Activated CD4-positive, alpha-beta T cell treated with anti-CD3 and anti-CD28 coated beads, Interleukin-2, amount 10 ng/mL, durations not matched to agents 7 days and 5 days (primary cell): ENCODE measurements around the gene TBXT. TPM values are rescaled to one million over a fixed set of nuclear protein-coding genes. Genes with fewer than 3 reads are reported as not detected.
A peak's percentile ranks its signal among the peaks of the same experiment; 100 is the strongest.

ENCODE experiments used
- CTCF ChIA-PET: fragments of 350-600 bp; sonication (Branson Sonifier 250); formaldehyde crosslinking; loops from one replicate; lab custom pipeline; 2021; ENCODE audit warnings: antibody characterized with exemption; lab: Charles Lee
- POLR2A ChIA-PET: fragments of 350-600 bp; sonication (Branson Sonifier 250); formaldehyde crosslinking; loops from one replicate; lab custom pipeline; 2021; ENCODE audit warnings: antibody characterized with exemption; lab: Charles Lee
- DNase-seq: peaks from one replicate; pipeline ENCODE4 v3.0.0-alpha.2; 2020
- H3K27ac Mint-ChIP-seq: one replicate; pipeline ENCODE4 v1.8.0; 2021; ENCODE audit warnings: mild to moderate bottlenecking, moderate library complexity, mixed read lengths
- H3K27me3 Mint-ChIP-seq: one replicate; pipeline ENCODE4 v1.8.0; 2021; ENCODE audit warnings: mixed read lengths
- H3K36me3 Mint-ChIP-seq: one replicate; pipeline ENCODE4 v1.8.0; 2021; ENCODE audit warnings: low read depth, mixed read lengths
- H3K4me1 Mint-ChIP-seq: one replicate; pipeline ENCODE4 v1.8.0; 2021; ENCODE audit warnings: mixed read lengths
- H3K4me3 Mint-ChIP-seq: one replicate; pipeline ENCODE4 v1.8.0; 2021; ENCODE audit warnings: mild to moderate bottlenecking, moderate library complexity, mixed read lengths
- H3K9me3 Mint-ChIP-seq: one replicate; pipeline ENCODE4 v1.8.0; 2021; ENCODE audit warnings: mixed read lengths
- total RNA-seq, 2 experiments: library from RNA; stranded (reverse); gene quantifications; one replicate each; pipeline ENCODE4 v1.2.3, GENCODE V29; 2021

The TBXT gene, protein sequence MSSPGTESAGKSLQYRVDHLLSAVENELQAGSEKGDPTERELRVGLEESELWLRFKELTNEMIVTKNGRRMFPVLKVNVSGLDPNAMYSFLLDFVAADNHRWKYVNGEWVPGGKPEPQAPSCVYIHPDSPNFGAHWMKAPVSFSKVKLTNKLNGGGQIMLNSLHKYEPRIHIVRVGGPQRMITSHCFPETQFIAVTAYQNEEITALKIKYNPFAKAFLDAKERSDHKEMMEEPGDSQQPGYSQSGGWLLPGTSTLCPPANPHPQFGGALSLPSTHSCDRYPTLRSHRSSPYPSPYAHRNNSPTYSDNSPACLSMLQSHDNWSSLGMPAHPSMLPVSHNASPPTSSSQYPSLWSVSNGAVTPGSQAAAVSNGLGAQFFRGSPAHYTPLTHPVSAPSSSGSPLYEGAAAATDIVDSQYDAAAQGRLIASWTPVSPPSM
- total RNA-seq: not detected

DNA sequence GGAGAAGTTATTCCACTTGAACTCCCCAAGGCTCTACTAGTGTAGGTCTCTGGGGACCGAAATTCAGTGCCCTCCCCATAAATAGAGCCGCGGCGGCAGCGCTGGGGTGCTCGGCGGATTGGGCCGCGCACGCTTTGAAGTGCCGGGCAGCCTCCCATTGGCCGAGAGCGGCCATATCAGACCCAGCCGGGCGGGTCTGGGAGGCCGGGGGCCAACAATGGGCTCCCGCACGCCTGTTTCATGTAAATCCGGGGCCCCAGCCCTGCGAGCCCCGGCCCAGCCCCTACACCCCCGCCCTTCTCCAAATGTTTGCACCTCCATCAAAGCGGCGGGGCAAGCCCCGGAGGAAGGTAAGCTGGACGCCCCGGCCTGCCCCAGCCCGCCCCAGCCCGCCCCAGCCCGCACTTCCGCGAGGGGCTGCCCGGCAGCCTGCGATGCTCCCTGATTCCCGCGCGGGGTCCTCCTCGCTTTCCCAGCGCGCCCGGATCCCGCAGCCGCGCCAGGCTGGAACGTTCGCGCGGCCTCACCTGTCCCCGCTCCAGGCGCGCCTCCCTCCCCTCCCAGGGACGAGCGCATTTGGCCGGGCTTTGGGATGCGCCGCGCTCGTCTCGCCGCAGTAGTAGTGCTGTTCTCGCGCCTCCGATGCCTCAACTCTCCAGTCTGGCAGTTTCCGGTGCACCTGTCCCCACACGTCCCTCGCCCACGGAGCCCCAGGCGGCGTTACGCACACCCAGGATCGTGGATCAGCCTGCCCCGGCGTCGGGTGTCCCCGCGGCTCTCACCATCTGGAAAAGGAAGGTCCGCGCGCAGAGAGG, at the start of gene TBXT:
TBXT (minus strand) TSS at position 51 of the 815 bp plus-strand sequence. CDS start 260 bp downstream, outside the sequence.
- H3K4me3 Mint-ChIP-seq: peak within 1 kb of the TSS; percentile 59
- H3K4me1 Mint-ChIP-seq: peaks cover 6% of the 10 kb centered on the region
- H3K27me3 Mint-ChIP-seq: peaks cover 69% of the 10 kb centered on the region
- DNase-seq: no peak
- H3K9me3 Mint-ChIP-seq: no peaks in the 10 kb centered on the region
- CTCF ChIA-PET: no interaction called here
- peaks cover 5% of the 10 kb centered on the region for H3K36me3 Mint-ChIP-seq
- peak within 1 kb of the TSS; percentile 68 for H3K27ac Mint-ChIP-seq
- POLR2A ChIA-PET: no interaction called here

DNA sequence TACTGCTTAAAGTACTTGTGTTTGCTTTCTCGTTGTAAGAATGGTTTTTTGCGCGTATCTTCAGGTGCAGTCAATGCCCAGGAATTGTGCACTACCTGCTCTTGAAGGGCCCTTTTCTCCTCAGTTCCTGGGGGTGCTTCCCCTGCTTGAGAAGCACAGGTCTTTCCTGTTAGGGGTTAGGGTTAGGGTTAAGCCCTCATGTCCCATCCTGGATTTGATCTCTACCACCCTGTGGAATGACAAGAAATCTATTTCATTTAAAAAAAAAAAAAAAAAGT, 39.6 kb upstream of the TBXT start:
- Mint-ChIP-seq H3K9me3 (peaks cover 4% of the 10 kb centered on the region), H3K36me3 (no peaks in the 10 kb centered on the region), H3K4me1 (no peaks in the 10 kb centered on the region), H3K27ac (no peak overlapping the region), H3K4me3 (no peak overlapping the region), H3K27me3 (peaks cover 33% of the 10 kb centered on the region)
- POLR2A ChIA-PET: no interaction called here
- no peak for DNase-seq
- CTCF ChIA-PET: no interaction called here

DNA sequence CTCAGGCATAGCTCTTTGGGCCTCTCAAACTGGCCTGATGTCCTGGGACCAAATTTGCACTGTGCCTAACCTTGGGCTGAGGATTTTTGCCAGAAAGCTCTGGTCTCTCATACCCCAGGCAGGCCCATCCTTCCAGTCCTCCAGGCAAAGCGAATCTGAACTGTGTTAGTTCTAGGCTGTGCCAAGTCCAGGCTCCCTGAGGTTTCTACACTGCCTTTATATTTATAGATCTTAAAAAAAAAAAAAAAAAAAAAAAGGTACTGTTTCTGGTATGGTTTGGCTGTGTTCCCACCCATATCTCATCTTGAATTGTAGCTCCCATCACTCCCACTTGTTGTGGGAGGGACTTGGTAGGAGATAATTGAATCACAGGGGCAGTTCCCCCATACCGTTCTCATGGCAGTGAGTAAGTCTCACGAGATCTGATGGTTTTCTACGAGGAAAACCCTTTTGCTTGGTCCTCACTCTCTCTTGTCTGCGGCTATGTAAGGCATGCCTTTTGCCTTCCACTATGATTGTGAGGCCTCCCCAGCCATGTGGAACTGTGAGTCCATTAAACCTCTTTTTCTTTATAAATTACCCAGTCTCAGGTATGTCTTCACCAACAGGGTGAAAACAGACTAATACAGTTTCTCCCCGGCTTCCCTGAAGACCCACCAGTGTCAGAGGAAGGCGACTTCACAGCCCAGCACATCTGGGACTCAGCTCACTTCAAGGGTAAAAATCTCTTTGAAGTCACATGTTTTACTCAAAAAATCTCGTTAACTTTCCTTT, 39.0 kb upstream of the TBXT start:
- no peaks in the 10 kb centered on the region for H3K36me3 Mint-ChIP-seq
- CTCF ChIA-PET: no interaction called here
- H3K4me1 Mint-ChIP-seq: no peaks in the 10 kb centered on the region
- H3K27ac Mint-ChIP-seq: no peak overlapping the region
- POLR2A ChIA-PET: no interaction called here
- DNase-seq: no peak
- no peak overlapping the region for H3K4me3 Mint-ChIP-seq
- peaks cover under 1% of the 10 kb centered on the region for H3K9me3 Mint-ChIP-seq
- H3K27me3 Mint-ChIP-seq: peaks cover 31% of the 10 kb centered on the region

DNA sequence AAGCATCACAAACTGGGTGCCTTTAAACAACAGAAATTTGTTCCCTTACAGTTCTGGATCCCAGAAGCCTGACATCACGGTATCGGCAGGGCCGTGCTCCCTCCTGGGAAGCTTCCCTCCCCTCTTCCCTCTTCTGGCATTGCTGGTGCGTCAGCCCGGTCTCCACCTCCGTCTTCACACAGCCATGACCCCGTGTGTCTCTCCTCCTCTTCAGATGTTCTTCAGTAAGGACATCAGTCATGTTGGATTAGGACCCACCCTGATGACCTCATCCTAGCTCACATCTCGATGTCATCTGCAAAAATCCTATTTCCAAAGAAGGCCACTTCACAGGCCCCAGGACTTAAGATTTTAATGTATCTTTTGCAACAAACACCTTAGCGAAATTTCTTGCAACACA, 38.4 kb upstream of the TBXT start:
- DNase-seq: no peak
- no peak overlapping the region for H3K4me3 Mint-ChIP-seq
- CTCF ChIA-PET: no interaction called here
- H3K4me1 Mint-ChIP-seq: no peaks in the 10 kb centered on the region
- no peak overlapping the region for H3K27ac Mint-ChIP-seq
- H3K9me3 Mint-ChIP-seq: no peaks in the 10 kb centered on the region
- no peaks in the 10 kb centered on the region for H3K36me3 Mint-ChIP-seq
- POLR2A ChIA-PET: no interaction called here
- peaks cover 25% of the 10 kb centered on the region for H3K27me3 Mint-ChIP-seq

DNA sequence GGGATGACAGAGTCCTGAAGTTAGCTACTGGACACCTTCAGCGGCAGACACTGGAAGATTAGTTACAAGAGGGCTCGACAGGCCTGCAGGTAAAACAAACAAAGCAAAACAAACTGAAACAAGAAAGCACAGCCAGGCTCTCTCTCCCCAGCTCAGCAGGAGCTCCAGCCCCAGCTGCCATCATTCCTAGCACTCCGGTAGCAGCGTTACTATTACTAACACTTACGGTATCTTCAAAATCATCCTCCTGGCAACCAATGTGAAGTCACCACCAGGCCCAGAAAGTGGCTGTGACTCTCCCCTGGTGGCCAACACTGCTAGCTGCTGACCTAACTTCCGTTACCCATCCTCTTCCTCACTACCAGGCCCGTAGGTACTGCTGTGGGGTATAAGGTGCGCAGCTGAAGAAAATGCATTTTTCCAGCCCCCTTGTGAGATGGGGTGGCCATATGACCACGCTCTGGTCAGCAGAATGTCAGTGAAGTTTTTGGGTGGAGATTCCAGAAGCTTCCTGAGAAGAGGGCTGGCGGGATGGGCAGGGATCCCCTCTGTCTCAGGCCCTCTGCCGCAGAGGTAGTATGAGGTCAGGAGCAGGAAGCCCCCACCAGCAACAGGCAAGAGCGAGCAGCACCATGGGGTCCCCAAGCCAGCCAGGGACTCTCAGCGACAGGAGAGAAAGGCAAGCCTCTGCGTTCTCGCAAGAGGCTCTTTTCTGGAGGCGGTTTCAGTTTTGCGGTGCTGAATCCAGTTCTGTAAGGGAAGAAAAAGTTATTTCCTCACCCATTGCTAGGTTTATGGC, 37.4 kb upstream of the TBXT start:
- POLR2A ChIA-PET: no interaction called here
- DNase-seq: no peak
- CTCF ChIA-PET: no interaction called here
- Mint-ChIP-seq H3K4me3 (no peak overlapping the region), H3K4me1 (no peaks in the 10 kb centered on the region), H3K36me3 (no peaks in the 10 kb centered on the region), H3K9me3 (no peaks in the 10 kb centered on the region), H3K27me3 (peaks cover 23% of the 10 kb centered on the region), H3K27ac (no peak overlapping the region)

DNA sequence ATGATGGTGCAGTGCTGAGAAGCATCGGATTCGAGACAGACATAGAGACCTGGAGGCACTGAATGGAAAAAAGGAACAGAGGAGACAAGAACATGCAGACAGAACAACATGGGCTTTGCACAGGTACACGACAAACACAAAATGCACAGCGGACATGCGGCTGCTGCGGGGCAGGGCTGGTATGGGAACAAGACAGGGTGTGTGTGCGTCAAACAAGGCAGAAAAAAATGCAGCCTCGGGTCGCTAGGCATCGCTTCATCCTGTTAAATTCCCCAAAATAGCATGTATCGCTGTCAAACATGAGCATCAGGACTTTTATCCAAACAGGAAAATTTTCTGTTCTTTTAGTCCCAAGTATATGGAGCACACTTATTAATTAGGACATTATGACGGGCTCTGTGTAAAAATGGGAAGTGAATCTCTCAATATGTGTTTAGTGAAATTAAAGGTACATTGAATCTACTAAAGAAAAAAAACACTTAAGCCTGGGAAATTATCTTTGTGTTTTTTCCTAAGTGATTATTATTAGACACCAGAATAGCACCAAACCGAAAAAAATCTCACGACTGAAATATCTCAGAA, 36.1 kb upstream of the TBXT start:
- no peak for DNase-seq
- H3K27me3 Mint-ChIP-seq: peaks cover 13% of the 10 kb centered on the region
- no peak overlapping the region for H3K4me3 Mint-ChIP-seq
- no peaks in the 10 kb centered on the region for H3K36me3 Mint-ChIP-seq
- H3K9me3 Mint-ChIP-seq: no peaks in the 10 kb centered on the region
- H3K4me1 Mint-ChIP-seq: no peaks in the 10 kb centered on the region
- ChIA-PET CTCF (no interaction called here), POLR2A (no interaction called here)
- H3K27ac Mint-ChIP-seq: no peak overlapping the region

DNA sequence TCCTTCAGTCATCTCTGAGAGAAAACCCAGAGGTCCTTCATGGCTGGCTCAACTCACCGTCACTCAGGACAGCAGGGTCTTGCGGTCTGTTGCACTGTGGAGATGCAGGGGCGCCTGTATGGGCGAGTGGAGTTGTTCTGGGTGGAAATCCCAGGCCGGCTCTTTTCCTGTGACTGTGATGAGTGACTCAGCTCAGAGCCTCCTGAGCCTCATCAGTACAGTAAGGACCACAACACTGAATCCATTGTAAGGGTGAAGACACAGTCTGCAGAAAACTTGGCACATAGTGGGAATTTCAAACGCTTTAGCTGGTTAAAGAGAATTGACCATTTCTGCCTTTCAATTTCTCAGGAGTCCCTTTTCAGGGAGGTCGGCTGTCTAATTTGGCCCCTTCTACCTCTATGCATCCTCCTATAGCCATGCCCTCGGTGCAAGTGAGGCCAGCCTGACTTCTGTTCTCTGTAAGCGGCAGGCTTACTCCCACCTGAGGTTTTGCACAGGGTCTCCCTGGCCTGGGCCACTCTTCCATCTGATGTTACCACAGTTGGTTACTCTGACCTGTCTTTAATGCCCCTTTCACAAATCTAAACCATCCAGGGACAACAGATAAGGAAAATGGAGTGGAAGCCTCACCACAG, 35.5 kb upstream of the TBXT start:
- H3K27me3 Mint-ChIP-seq: peaks cover 10% of the 10 kb centered on the region

DNA sequence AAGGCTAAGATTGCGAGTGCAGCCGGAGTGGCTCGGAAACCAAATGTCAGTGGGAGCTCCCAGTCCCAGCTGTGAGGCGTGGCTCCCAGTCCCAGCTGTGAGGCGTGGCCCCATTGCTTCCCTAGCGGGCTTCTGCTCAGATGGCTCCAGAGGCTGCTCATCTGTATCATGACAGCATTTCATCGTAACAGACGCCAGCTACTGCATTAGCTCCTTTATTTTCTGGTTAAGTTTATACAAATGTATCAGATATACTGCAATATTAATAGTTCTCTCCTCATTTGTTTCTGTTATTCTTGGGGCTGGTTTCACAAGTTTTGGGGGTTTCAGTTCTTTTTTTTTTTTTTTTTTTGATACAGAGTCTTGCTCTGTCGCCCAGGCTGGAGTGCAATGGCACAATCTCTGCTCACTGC, 34.7 kb upstream of the TBXT start:
- H3K4me3 Mint-ChIP-seq: no peak overlapping the region
- CTCF ChIA-PET: no interaction called here
- H3K36me3 Mint-ChIP-seq: no peaks in the 10 kb centered on the region
- H3K9me3 Mint-ChIP-seq: no peaks in the 10 kb centered on the region
- H3K27me3 Mint-ChIP-seq: peaks cover 6% of the 10 kb centered on the region
- H3K27ac Mint-ChIP-seq: no peak overlapping the region
- POLR2A ChIA-PET: no interaction called here
- DNase-seq: no peak
- no peaks in the 10 kb centered on the region for H3K4me1 Mint-ChIP-seq

More for the DNA sequence above, 35.5 kb upstream of the TBXT start:
- ChIA-PET POLR2A (no interaction called here), CTCF (no interaction called here)
- Mint-ChIP-seq H3K36me3 (no peaks in the 10 kb centered on the region), H3K4me3 (no peak overlapping the region), H3K9me3 (no peaks in the 10 kb centered on the region), H3K4me1 (no peaks in the 10 kb centered on the region), H3K27ac (no peak overlapping the region)
- DNase-seq: no peak

DNA sequence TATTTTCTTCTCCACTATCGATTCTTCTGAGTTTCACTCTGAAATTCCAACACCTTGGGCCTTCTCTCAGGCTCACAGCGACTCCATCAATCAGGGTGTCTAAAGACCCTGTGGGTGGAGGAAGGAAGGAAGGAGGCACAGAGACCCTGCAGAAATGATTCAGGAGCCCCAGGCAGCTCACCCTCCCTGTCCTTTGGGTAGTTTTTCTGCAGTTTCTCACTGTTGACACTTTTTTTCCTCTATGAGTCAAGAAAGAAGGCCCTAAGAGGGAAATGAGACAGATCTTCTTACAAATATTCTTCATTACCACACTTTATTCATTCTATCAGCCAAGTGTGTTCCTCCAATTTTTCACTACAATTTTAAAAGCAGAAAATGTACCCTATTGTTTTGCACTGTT, 34.2 kb upstream of the TBXT start:
- POLR2A ChIA-PET: no interaction called here
- H3K9me3 Mint-ChIP-seq: no peaks in the 10 kb centered on the region

DNA sequence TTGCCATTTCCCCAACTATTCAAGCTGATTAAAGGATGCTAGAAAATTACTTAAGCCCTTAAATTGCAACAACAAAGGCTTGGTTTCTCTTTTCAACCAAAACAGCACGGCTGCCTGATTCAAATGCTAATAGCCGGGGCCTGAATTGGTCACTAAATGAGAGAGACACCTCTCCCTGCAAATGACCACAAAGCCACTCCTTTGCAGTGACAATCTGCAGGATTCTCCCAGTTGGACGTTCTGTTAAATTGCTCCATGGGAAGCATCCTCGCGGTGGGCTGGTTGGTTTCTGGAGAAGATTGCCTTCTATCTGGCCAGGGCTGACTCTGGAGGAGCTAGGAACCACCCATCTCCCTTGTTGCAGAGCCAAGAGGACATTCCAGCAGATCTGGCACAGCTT, 29.7 kb upstream of the TBXT start:
- Mint-ChIP-seq H3K36me3 (no peaks in the 10 kb centered on the region), H3K27me3 (peaks cover 10% of the 10 kb centered on the region), H3K4me3 (no peak overlapping the region), H3K9me3 (no peaks in the 10 kb centered on the region), H3K27ac (no peak overlapping the region), H3K4me1 (no peaks in the 10 kb centered on the region)
- POLR2A ChIA-PET: no interaction called here
- DNase-seq: no peak
- CTCF ChIA-PET: no interaction called here

More for the DNA sequence above, 34.2 kb upstream of the TBXT start:
- Mint-ChIP-seq H3K36me3 (no peaks in the 10 kb centered on the region), H3K4me1 (no peaks in the 10 kb centered on the region), H3K4me3 (no peak overlapping the region), H3K27me3 (peaks cover 9% of the 10 kb centered on the region), H3K27ac (no peak overlapping the region)
- DNase-seq: no peak
- CTCF ChIA-PET: no interaction called here

DNA sequence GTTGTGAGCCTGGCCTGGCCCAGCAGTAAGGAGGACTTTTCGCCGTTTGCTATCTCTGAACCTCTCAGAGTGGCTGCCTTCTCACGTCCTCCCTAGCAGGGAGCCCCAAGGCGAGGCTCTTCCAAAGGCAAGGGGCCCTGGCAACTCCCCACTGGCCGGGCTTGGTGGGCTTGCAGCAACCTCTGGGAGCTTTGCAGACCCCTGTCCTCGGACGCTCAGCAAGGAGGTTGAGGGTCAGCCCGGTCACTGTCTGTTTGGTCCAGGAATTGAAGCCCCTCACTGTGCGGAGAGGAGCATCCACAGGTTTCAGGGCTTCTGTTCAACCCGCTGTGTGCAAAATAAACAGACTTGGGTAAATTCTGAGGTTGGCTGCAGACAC, 28.2 kb upstream of the TBXT start:
- ChIA-PET POLR2A (no interaction called here), CTCF (no interaction called here)
- Mint-ChIP-seq H3K4me3 (no peak overlapping the region), H3K27ac (no peak overlapping the region), H3K4me1 (no peaks in the 10 kb centered on the region), H3K27me3 (peaks cover 6% of the 10 kb centered on the region), H3K36me3 (no peaks in the 10 kb centered on the region), H3K9me3 (no peaks in the 10 kb centered on the region)
- no peak for DNase-seq
